Measurements from ENCODE around the gene AKT1S1.

The AKT1S1 gene

GRCh38 chr19:49876422-49877019 is 634 bp downstream of the AKT1S1 start:
- Mint-ChIP-seq H3K27ac (ENCODE audit: low read depth) (no peak overlapping the region), H3K4me3 (no peak overlapping the region), H3K36me3 (ENCODE audit: insufficient read depth) (peaks cover 14% of the 10 kb centered on the region), H3K27me3 (no peaks in the 10 kb centered on the region), H3K9me3 (no peaks in the 10 kb centered on the region), H3K4me1 (peaks cover 33% of the 10 kb centered on the region)
- peak; percentile 95 to 99 for DNase-seq (ENCODE audit: low spot score in 2 of 2)
- peak; percentile 64 for ATAC-seq (replicated peaks; ENCODE audit: extremely low read depth, poor library complexity, severe bottlenecking)

GRCh38 chr19:49875857-49876421 is 1.2 kb downstream of the AKT1S1 start:
- Mint-ChIP-seq H3K36me3 (ENCODE audit: insufficient read depth) (peaks cover 11% of the 10 kb centered on the region), H3K4me1 (peaks cover 33% of the 10 kb centered on the region), H3K4me3 (no peak overlapping the region), H3K9me3 (no peaks in the 10 kb centered on the region), H3K27me3 (no peaks in the 10 kb centered on the region), H3K27ac (ENCODE audit: low read depth) (no peak overlapping the region)
- DNase-seq (ENCODE audit: low spot score in 2 of 2) (no peak), ATAC-seq (replicated peaks; ENCODE audit: extremely low read depth, poor library complexity, severe bottlenecking) (no peak)

GRCh38 chr19:49875177-49875576 is 2.0 kb downstream of the AKT1S1 start:
- Mint-ChIP-seq H3K9me3 (no peaks in the 10 kb centered on the region), H3K4me3 (no peak overlapping the region), H3K27me3 (no peaks in the 10 kb centered on the region), H3K36me3 (ENCODE audit: insufficient read depth) (peaks cover 10% of the 10 kb centered on the region), H3K27ac (ENCODE audit: low read depth) (no peak overlapping the region), H3K4me1 (peaks cover 39% of the 10 kb centered on the region)
- ATAC-seq (replicated peaks; ENCODE audit: extremely low read depth, poor library complexity, severe bottlenecking) (no peak), DNase-seq (ENCODE audit: low spot score in 2 of 2) (no peak)

GRCh38 chr19:49874503-49875157 is 2.5 kb downstream of the AKT1S1 start:
- DNase-seq (ENCODE audit: low spot score in 2 of 2) (no peak), ATAC-seq (replicated peaks; ENCODE audit: extremely low read depth, poor library complexity, severe bottlenecking) (no peak)
- Mint-ChIP-seq H3K36me3 (ENCODE audit: insufficient read depth) (peaks cover 10% of the 10 kb centered on the region), H3K27me3 (no peaks in the 10 kb centered on the region), H3K27ac (ENCODE audit: low read depth) (no peak overlapping the region), H3K4me3 (no peak overlapping the region), H3K4me1 (peaks cover 41% of the 10 kb centered on the region), H3K9me3 (no peaks in the 10 kb centered on the region)

DNA sequence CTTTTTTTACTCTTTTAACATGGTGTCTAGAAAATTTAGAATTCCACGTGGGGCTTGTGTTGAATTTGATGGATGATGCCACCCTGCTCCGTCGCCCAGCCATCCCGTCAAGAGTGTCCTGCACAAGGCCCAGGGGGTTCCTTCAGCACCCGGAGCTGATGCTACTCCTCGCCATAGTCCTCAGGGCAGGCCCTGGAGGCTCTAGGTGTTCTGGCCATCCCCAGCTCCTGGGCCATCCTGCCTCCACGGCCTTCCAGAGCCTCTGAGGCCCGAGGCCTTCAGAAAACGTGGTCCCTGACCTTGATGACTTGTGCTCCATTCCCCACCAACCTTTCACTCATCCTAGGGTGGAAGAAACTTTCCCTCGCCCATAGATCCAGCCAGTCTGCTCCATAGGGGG is 3.3 kb downstream of the AKT1S1 start:
- ATAC-seq (replicated peaks; ENCODE audit: extremely low read depth, poor library complexity, severe bottlenecking) = no peak
- Mint-ChIP-seq H3K36me3 (ENCODE audit: insufficient read depth) (peaks cover 4% of the 10 kb centered on the region), H3K4me1 (peaks cover 37% of the 10 kb centered on the region), H3K27ac (ENCODE audit: low read depth) (no peak overlapping the region), H3K9me3 (no peaks in the 10 kb centered on the region), H3K4me3 (no peak overlapping the region), H3K27me3 (no peaks in the 10 kb centered on the region)
- DNase-seq (ENCODE audit: low spot score in 2 of 2) = no peak

GRCh38 chr19:49873129-49873521 is 4.0 kb downstream of the AKT1S1 start:
- Mint-ChIP-seq H3K9me3 (no peaks in the 10 kb centered on the region), H3K27me3 (no peaks in the 10 kb centered on the region), H3K4me3 (no peak overlapping the region), H3K4me1 (peaks cover 30% of the 10 kb centered on the region), H3K27ac (ENCODE audit: low read depth) (no peak overlapping the region), H3K36me3 (ENCODE audit: insufficient read depth) (peaks cover 4% of the 10 kb centered on the region)
- ATAC-seq (replicated peaks; ENCODE audit: extremely low read depth, poor library complexity, severe bottlenecking) (no peak), DNase-seq (ENCODE audit: low spot score in 2 of 2) (no peak)

DNA sequence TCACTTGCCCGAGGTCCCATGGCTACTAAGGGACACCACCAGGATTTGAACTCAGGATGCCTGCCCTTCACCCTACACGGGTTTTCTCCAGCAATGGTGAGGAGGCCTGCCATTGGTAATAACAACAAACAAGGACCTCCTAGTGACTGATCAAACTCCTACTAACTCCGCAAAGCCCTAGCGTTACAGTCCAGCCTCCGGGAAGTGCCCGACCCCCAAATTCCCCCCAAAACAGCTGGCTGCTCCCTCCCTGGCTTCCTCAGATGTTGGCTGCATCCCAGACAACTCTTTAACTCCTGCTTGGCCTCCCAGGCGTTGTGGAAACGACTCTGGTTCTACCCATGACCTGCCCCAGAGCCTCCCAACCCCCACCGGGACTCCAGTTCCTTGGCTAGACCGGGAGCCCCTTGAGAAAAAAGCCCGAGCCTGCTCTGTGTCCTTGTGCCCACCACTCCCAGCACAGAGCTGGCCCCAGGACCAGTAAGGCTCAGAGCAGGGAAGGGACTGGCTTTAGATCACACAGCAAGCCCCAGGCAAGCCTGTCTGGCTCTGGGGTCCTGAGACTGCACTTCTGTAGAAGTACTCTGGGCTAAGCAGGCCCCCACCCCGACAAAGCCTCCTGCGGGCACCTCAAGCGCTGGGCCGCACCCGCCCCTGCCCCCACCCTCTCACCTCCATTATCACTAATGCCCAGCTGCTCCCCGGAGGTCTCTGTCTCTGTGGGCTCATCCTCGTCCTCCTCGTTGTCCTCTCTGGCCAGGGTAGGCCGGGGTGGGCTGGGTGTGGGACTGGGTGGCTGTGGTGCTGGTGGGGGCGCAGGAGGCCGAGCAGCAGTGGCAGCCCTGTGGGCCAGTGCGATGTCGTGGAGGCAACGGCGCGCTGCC is 4.7 kb downstream of the AKT1S1 start:
- no peaks in the 10 kb centered on the region for H3K27me3 Mint-ChIP-seq
- ATAC-seq (replicated peaks; ENCODE audit: extremely low read depth, poor library complexity, severe bottlenecking) = no peak
- H3K9me3 Mint-ChIP-seq = no peaks in the 10 kb centered on the region
- DNase-seq (ENCODE audit: low spot score in 2 of 2) = no peak
- peaks cover 32% of the 10 kb centered on the region for H3K4me1 Mint-ChIP-seq
- peaks cover 9% of the 10 kb centered on the region for H3K36me3 Mint-ChIP-seq (ENCODE audit: insufficient read depth)
- no peak overlapping the region for H3K27ac Mint-ChIP-seq (ENCODE audit: low read depth)
- H3K4me3 Mint-ChIP-seq = peak overlapping the region; percentile 13

DNA sequence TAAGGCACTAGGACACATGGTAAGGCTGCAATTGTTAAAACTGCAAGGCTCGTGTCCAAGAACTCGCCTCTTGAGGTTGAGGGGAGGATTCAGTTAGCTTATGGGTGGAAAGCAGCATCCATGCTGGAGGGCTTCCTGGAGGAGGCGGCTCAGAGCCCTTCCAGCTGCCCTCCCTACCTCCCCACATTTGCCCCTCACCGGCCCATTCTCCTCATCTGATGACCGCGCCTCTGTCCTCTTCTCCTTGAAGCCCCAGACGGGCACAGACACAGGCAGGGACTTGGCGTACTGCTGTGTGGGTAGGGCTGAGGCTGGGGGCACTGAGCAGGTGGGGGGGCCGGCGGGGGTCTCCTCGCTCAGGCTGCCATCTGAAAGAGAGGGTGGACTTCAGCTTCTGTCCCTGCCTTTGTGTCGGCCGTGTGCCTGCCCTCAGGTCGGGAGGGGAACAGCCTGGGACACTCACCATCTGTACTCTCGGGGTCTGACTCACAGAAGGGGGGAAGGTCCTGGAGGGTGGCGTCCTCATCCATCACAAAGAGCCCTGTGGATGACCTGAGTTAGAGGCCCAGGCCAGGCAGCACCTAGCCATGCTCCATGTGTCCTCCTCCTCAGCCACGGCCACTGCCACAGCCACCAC is 5.7 kb downstream of the AKT1S1 start:
- Mint-ChIP-seq H3K9me3 (no peaks in the 10 kb centered on the region), H3K27ac (ENCODE audit: low read depth) (no peak overlapping the region), H3K4me3 (peak overlapping the region; percentile 13), H3K36me3 (ENCODE audit: insufficient read depth) (peaks cover 19% of the 10 kb centered on the region), H3K27me3 (no peaks in the 10 kb centered on the region), H3K4me1 (peaks cover 40% of the 10 kb centered on the region)
- ATAC-seq (replicated peaks; ENCODE audit: extremely low read depth, poor library complexity, severe bottlenecking) (no peak), DNase-seq (ENCODE audit: low spot score in 2 of 2) (no peak)

DNA sequence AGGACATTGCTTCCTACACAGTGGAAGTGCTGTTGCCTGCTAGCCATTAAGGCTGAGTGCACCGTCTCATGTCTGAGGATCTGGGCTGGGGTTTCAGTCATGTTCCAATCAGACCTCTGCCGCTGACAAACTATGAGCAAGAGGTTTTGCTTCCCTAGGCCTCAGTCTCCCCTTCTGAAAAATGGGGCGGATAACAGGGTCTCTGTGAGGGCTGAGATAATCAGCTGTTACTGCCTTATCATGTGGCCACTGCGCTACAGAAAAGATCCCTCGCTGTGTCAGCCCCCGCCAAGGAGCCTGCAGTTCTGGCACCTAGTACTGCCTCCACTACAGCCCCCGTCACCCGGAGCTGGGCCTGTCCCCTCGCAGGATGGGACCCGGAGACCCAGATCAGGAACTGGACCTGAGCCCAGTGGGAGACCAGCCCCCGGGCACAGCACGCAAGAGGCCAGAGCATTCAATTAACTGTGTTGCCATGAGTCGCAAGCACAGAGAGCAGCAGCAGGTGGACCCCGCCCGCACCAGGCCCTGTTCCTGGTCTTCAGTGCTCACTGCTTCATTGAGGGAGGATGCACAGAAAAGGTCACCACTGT is 6.8 kb downstream of the AKT1S1 start:
- DNase-seq (ENCODE audit: low spot score in 2 of 2) (no peak), ATAC-seq (replicated peaks; ENCODE audit: extremely low read depth, poor library complexity, severe bottlenecking) (no peak)
- H3K4me3 Mint-ChIP-seq = no peak overlapping the region
- H3K27ac Mint-ChIP-seq (ENCODE audit: low read depth) = no peak overlapping the region
- peaks cover 21% of the 10 kb centered on the region for H3K36me3 Mint-ChIP-seq (ENCODE audit: insufficient read depth)
- no peaks in the 10 kb centered on the region for H3K27me3 Mint-ChIP-seq
- no peaks in the 10 kb centered on the region for H3K9me3 Mint-ChIP-seq
- H3K4me1 Mint-ChIP-seq = peaks cover 43% of the 10 kb centered on the region

- Mint-ChIP-seq H3K9me3 (no peaks in the 10 kb centered on the region), H3K36me3 (ENCODE audit: insufficient read depth) (peaks cover 23% of the 10 kb centered on the region), H3K27me3 (no peaks in the 10 kb centered on the region), H3K4me1 (peaks cover 40% of the 10 kb centered on the region), H3K4me3 (no peak overlapping the region), H3K27ac (ENCODE audit: low read depth) (no peak overlapping the region)
- DNase-seq (ENCODE audit: low spot score in 2 of 2) = peak; percentile 85 to 88
- peak; percentile 77 for ATAC-seq (replicated peaks; ENCODE audit: extremely low read depth, poor library complexity, severe bottlenecking)
Measured at GRCh38 chr19:49869484-49870308, 7.5 kb downstream of the AKT1S1 start.

GRCh38 chr19:49869009-49869483 is 8.1 kb downstream of the AKT1S1 start:
- no peak overlapping the region for H3K27ac Mint-ChIP-seq (ENCODE audit: low read depth)
- H3K4me3 Mint-ChIP-seq = no peak overlapping the region
- no peak for ATAC-seq (replicated peaks; ENCODE audit: extremely low read depth, poor library complexity, severe bottlenecking)
- H3K4me1 Mint-ChIP-seq = peaks cover 40% of the 10 kb centered on the region
- no peaks in the 10 kb centered on the region for H3K27me3 Mint-ChIP-seq
- DNase-seq (ENCODE audit: low spot score in 2 of 2) = no peak
- no peaks in the 10 kb centered on the region for H3K9me3 Mint-ChIP-seq
- peaks cover 25% of the 10 kb centered on the region for H3K36me3 Mint-ChIP-seq (ENCODE audit: insufficient read depth)

Data from central memory CD8-positive, alpha-beta T cell (primary cell).